HL-60/S4 (cell line): Measurements from ENCODE around the gene GNL3.

ENCODE experiments used
- in situ Hi-C: fragments of 300-500 bp; cut with MboI; formaldehyde crosslinking; loops from 2 replicates; pipeline ENCODE4 v1.14.3; 2022; ENCODE audit warnings: low sequenced_read_pairs

The GNL3 gene

GRCh38 chr3:52684184-52684583 lies 1.6 kb upstream of the GNL3 start:
- in situ Hi-C loops, result loop anchor here (10.0 kb wide), 1 partner anchor 209 kb away; no protein-coding TSS in a partner anchor

GRCh38 chr3:52685285-52685708 lies 535 bp upstream of the GNL3 start:
- in situ Hi-C loops, result loop anchor here (10.0 kb wide), 1 partner anchor 210 kb away; no protein-coding TSS in a partner anchor

GRCh38 chr3:52688266-52688665 lies 2.4 kb downstream of the GNL3 start:
- in situ Hi-C loops, result loop anchor here (10.0 kb wide), 1 partner anchor 213 kb away; no protein-coding TSS in a partner anchor

- in situ Hi-C loops, result loop anchor here (10.0 kb wide), 1 partner anchor 214 kb away; no protein-coding TSS in a partner anchor
Observed at GRCh38 chr3:52689151-52689550, 3.3 kb downstream of the GNL3 start.

- in situ Hi-C loops, result no loop called here
Observed at GRCh38 chr3:52690560-52690959, 4.7 kb downstream of the GNL3 start.

- in situ Hi-C loops, result no loop called here
Observed at GRCh38 chr3:52693071-52693470, 7.2 kb downstream of the GNL3 start.

GRCh38 chr3:52694528-52695189 lies 8.8 kb downstream of the GNL3 start:
- in situ Hi-C loops, result no loop called here

GRCh38 chr3:52695798-52696671 lies 10.2 kb downstream of the GNL3 start:
- in situ Hi-C loops, result no loop called here

GRCh38 chr3:52696830-52697631 lies 11.2 kb downstream of the GNL3 start:
- in situ Hi-C loops, result no loop called here

- in situ Hi-C loops, result no loop called here
Observed at GRCh38 chr3:52697632-52697965, 11.8 kb downstream of the GNL3 start.

- in situ Hi-C loops, result no loop called here
Observed at GRCh38 chr3:52703341-52703740, 17.5 kb downstream of the GNL3 start.

GRCh38 chr3:52704611-52705437 lies 19.0 kb downstream of the GNL3 start:
- in situ Hi-C loops, result no loop called here

- in situ Hi-C loops, result no loop called here
Observed at GRCh38 chr3:52705438-52705687, 19.5 kb downstream of the GNL3 start.

GRCh38 chr3:52705688-52706686 lies 20.2 kb downstream of the GNL3 start, which contains the start of the genes GLT8D1 and SPCS1:
TSS of gene GLT8D1 (minus strand) at chr3:52705791. CDS start at chr3:52700460, 5,331 bp downstream.
TSS of gene SPCS1 (plus strand) at chr3:52706106. CDS start at chr3:52706247, 141 bp downstream.
- in situ Hi-C loops, result no loop called here

GRCh38 chr3:52707585-52707984 lies 21.8 kb downstream of the GNL3 start:
- in situ Hi-C loops, result no loop called here

- in situ Hi-C loops, result no loop called here
Observed at GRCh38 chr3:52710512-52710911, 24.7 kb downstream of the GNL3 start.

- in situ Hi-C loops, result no loop called here
Observed at GRCh38 chr3:52712291-52713212, 26.7 kb downstream of the GNL3 start.
